Left ventricle myocardium superior (tissue), 1 donor: ENCODE results near the gene VWA2. TPM values are rescaled to one million over a fixed set of nuclear protein-coding genes. Genes with fewer than 3 reads are reported as not detected.
A peak's percentile ranks its signal among the peaks of the same experiment; 100 is the strongest.

Experiments used
- ATAC-seq: fragments of 200-7000 bp; cut with Tn5 transposase; one replicate; pipeline ENCODE4 v1.9.1; 2020; ENCODE audit warnings: mild to moderate bottlenecking, moderate library complexity
- DNase-seq: peaks from one replicate; pipeline ENCODE4 v3.0.0-alpha.2; 2020
- intact Hi-C: fragments of 100-400 bp; cut with micrococcal nuclease; formaldehyde crosslinking; loops from one replicate; pipeline ENCODE4 v1.11.0; 2022
- total RNA-seq: library from RNA; stranded (reverse); fragmentation: NEBNext Ultra II Directional; extraction: Animal tissue kit (Norgen Biotek cat#: 25700); gene quantifications from one replicate; pipeline ENCODE4 v1.2.1, GENCODE V29; 2021
- donor health status: DM: no; HTN: yes; CAD: no; lungs with severe emphysema.

The VWA2 gene
- total RNA-seq, 1 donor from 2014 or later, result not detected

- no peak for ATAC-seq
- intact Hi-C loops, result no loop called here
- no peak for DNase-seq
Observed at GRCh38 chr10:114245121-114245791, 6.2 kb downstream of the VWA2 start.

- intact Hi-C loops, result no loop called here
- ATAC-seq (no peak), DNase-seq (no peak)
Observed at GRCh38 chr10:114246679-114247305, 7.7 kb downstream of the VWA2 start.

GRCh38 chr10:114250236-114250635, 11.2 kb downstream of the VWA2 start:
- no peak for ATAC-seq
- intact Hi-C loops, result no loop called here
- DNase-seq, result no peak

- ATAC-seq (no peak), DNase-seq (no peak)
- intact Hi-C loops, result no loop called here
Observed at GRCh38 chr10:114250716-114251115, 11.7 kb downstream of the VWA2 start.

GRCh38 chr10:114252092-114252491, 13.0 kb downstream of the VWA2 start:
- intact Hi-C loops, result no loop called here
- DNase-seq, result no peak
- peak; percentile 77 for ATAC-seq

- intact Hi-C loops, result no loop called here
- DNase-seq, result no peak
- no peak for ATAC-seq
Observed at GRCh38 chr10:114252883-114253282, 13.8 kb downstream of the VWA2 start.

GRCh38 chr10:114255227-114255626, 16.2 kb downstream of the VWA2 start:
- intact Hi-C loops, result no loop called here
- no peak for ATAC-seq
- no peak for DNase-seq

GRCh38 chr10:114256008-114256765, 17.1 kb downstream of the VWA2 start:
- DNase-seq (no peak), ATAC-seq (no peak)
- intact Hi-C loops, result no loop called here

GRCh38 chr10:114256822-114257221, 17.8 kb downstream of the VWA2 start:
- DNase-seq, result no peak
- no peak for ATAC-seq
- intact Hi-C loops, result no loop called here

GRCh38 chr10:114257498-114257897, 18.4 kb downstream of the VWA2 start:
- ATAC-seq (peak; percentile 21), DNase-seq (no peak)
- intact Hi-C loops, result no loop called here

- ATAC-seq (no peak), DNase-seq (no peak)
- intact Hi-C loops, result no loop called here
Observed at GRCh38 chr10:114258274-114258840, 19.3 kb downstream of the VWA2 start.

- peak; percentile 76 for DNase-seq
- peak; percentile 79 for ATAC-seq
- intact Hi-C loops, result no loop called here
Observed at GRCh38 chr10:114259824-114260223, 20.8 kb downstream of the VWA2 start.

- DNase-seq (no peak), ATAC-seq (no peak)
- intact Hi-C loops, result no loop called here
Observed at GRCh38 chr10:114260366-114260765, 21.3 kb downstream of the VWA2 start.

GRCh38 chr10:114261076-114261475, 22.0 kb downstream of the VWA2 start:
- intact Hi-C loops, result no loop called here
- no peak for ATAC-seq
- no peak for DNase-seq

GRCh38 chr10:114262496-114262895, 23.4 kb downstream of the VWA2 start:
- intact Hi-C loops, result no loop called here
- DNase-seq, result no peak
- ATAC-seq, result no peak

- ATAC-seq (peak; percentile 87), DNase-seq (peak; percentile 61)
- intact Hi-C loops, result no loop called here
Observed at GRCh38 chr10:114265392-114266053, 26.5 kb downstream of the VWA2 start.

GRCh38 chr10:114266521-114266920, 27.5 kb downstream of the VWA2 start:
- DNase-seq, result peak; percentile 72
- peak; percentile 73 for ATAC-seq
- intact Hi-C loops, result no loop called here

GRCh38 chr10:114271075-114271778, 32.2 kb downstream of the VWA2 start:
- no peak for DNase-seq
- intact Hi-C loops, result no loop called here
- peak; percentile 2 for ATAC-seq

GRCh38 chr10:114271779-114272167, 32.7 kb downstream of the VWA2 start:
- DNase-seq, result no peak
- intact Hi-C loops, result no loop called here
- ATAC-seq, result peak; percentile 93
